DND-41 (cell line): ENCODE results near the gene INTS6L.

Experiments used
- ATAC-seq: fragments of 200-7000 bp; cut with Tn5 transposase; 3 replicates; pipeline ENCODE4 v1.9.1; 2021; ENCODE audit warnings: low read depth; ENCODE audit not compliant: insufficient read depth
- DNase-seq: peaks from one replicate; pipeline ENCODE4 v3.0.0-alpha.2; 2020
- H2AFZ ChIP-seq: 2 replicates; pipeline ENCODE4 v1.6.0; 2012; ENCODE audit warnings: low read depth, low read length
- H3K27ac ChIP-seq: 2 replicates; pipeline ENCODE4 v1.5.1; 2012; ENCODE audit warnings: low read length, inconsistent platforms
- H3K27me3 ChIP-seq: fragments of 200-600 bp; sonication (generic); 2 replicates; pipeline ENCODE4 v1.6.0; 2012; ENCODE audit warnings: low read length, mild to moderate bottlenecking, inconsistent platforms; ENCODE audit not compliant: insufficient read depth, poor library complexity
- H3K36me3 ChIP-seq: 2 replicates; pipeline ENCODE4 v1.5.1; 2012; ENCODE audit warnings: low read length, inconsistent platforms; ENCODE audit not compliant: insufficient read depth
- H3K4me1 ChIP-seq: 2 replicates; pipeline ENCODE4 v1.5.1; 2012; ENCODE audit warnings: mild to moderate bottlenecking, low read length; ENCODE audit not compliant: insufficient read depth
- H3K4me2 ChIP-seq: 2 replicates; pipeline ENCODE4 v1.6.0; 2012; ENCODE audit warnings: mild to moderate bottlenecking, moderate library complexity, low read length, inconsistent platforms; ENCODE audit not compliant: insufficient read depth
- H3K4me3 ChIP-seq, 2 experiments: fragments of 200-600 bp in 1 of 2; shearing (Covaris generic) in 1 of 2; 2 replicates each; pipeline ENCODE4 v1.5.1; 2012 to 2016; ENCODE audit warnings: inconsistent platforms in 2 of 2, low read length in 2 of 2, mild to moderate bottlenecking in 2 of 2, low read depth in 1 of 2, moderate library complexity in 1 of 2
- H3K79me2 ChIP-seq: 2 replicates; pipeline ENCODE4 v1.6.0; 2012; ENCODE audit warnings: low read length, inconsistent platforms; ENCODE audit not compliant: insufficient read depth
- H3K9ac ChIP-seq: 2 replicates; pipeline ENCODE4 v1.6.0; 2012; ENCODE audit warnings: low read depth, mild to moderate bottlenecking, inconsistent platforms, low read length, moderate library complexity
- H3K9me3 ChIP-seq: 2 replicates; pipeline ENCODE4 v1.5.1; 2012; ENCODE audit warnings: low read length, moderate library complexity, mild to moderate bottlenecking, inconsistent platforms; ENCODE audit not compliant: insufficient read depth, severe bottlenecking
- H4K20me1 ChIP-seq: 2 replicates; pipeline ENCODE4 v1.6.0; 2012; ENCODE audit warnings: low read length; ENCODE audit not compliant: insufficient read depth
- CTCF ChIP-seq: IDR thresholded peaks from 2 replicates; pipeline ENCODE4 v1.5.1; 2012; ENCODE audit warnings: borderline replicate concordance, low read length, moderate library complexity, mild to moderate bottlenecking; ENCODE audit not compliant: poor library complexity, severe bottlenecking; ENCODE audit errors: extremely low read depth
- EZH2 ChIP-seq: IDR thresholded peaks from 3 replicates; pipeline ENCODE4 v1.6.1; 2012; ENCODE audit warnings: borderline replicate concordance, low read depth, mild to moderate bottlenecking, moderate library complexity, low read length, inconsistent platforms; ENCODE audit not compliant: severe bottlenecking

INTS6L gene

DNA sequence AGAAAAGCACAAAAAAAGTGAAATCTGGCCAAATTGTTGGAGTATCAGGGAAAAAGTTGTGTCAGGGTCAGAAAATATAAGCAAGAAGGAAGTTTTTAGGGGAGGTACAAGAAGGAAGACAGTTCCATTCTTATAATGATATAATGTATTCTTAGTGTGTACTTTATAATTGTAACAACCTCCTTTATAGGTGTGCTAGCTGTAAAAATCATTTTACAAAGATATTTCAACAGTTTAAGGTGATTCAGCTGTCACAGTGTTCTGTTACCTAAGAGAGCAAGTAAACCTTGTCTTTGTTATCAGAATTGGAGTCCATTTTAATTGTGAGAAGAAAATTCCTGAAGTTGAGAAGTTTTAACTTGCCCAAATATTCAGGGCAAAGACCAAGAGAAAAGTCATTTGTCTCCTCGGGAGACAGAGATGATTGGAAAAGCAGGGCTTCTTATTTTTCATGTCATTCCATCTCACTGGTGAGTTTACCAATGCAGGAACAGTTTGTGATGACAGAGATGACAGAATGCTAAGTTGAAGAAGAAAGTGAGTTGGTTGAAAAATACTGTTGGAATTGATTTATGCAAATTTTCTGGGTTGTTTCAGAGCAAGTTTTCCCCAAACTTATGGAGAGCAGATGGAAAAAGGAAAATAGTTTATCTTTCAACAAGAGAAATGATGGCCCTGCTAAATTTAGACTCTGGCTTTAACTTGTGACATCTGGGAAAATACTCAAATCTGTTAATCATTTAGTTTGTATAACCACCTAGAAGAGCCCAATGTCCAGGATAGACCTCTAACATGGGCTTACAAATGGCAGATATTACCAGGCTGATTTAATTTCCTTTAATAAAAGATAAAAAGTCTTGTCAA is 14.8 kb downstream of the INTS6L start:
- Histone ChIP-seq H3K9ac (no peak overlapping the region), H3K9me3 (no peaks in the 10 kb centered on the region), H3K4me1 (no peaks in the 10 kb centered on the region), H3K27ac (no peak overlapping the region), H3K4me3 (no peak overlapping the region), H4K20me1 (no peaks in the 10 kb centered on the region), H2AFZ (no peak overlapping the region), H3K4me2 (no peak overlapping the region), H3K79me2 (no peaks in the 10 kb centered on the region; the same call in 1 of the 2 replicates), H3K27me3 (no peaks in the 10 kb centered on the region), H3K36me3 (no peaks in the 10 kb centered on the region)
- no peak for DNase-seq
- ATAC-seq: no peak
- no peak for TF ChIP-seq EZH2
- TF ChIP-seq CTCF: no peak

DNA sequence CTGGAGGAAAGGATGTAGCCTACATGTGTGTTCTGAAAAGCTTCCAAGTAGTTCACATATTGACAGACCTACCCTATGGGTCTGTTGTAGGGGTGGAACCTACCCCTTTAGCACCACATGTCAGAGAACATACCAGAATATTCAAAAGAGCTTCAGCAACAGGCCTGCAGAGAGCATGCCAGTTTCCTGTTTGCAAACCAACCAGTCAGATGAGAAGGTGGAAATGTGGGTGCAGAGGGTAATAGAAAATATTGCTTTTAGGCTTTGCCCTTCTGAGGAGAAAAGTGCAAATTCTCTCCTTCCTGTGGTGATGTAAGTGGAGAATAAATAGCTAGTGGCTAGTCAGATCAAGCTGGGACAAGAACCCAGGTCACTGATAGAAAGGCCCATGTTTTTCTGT is 16.4 kb downstream of the INTS6L start:
- Histone ChIP-seq H3K4me2 (no peak overlapping the region), H4K20me1 (no peaks in the 10 kb centered on the region), H3K79me2 (no peaks in the 10 kb centered on the region; the same call in 1 of the 2 replicates), H3K4me1 (no peaks in the 10 kb centered on the region), H3K4me3 (no peak overlapping the region), H3K36me3 (no peaks in the 10 kb centered on the region), H3K27me3 (no peaks in the 10 kb centered on the region), H3K9me3 (no peaks in the 10 kb centered on the region), H3K9ac (no peak overlapping the region), H2AFZ (no peak overlapping the region), H3K27ac (no peak overlapping the region)
- DNase-seq: no peak
- TF ChIP-seq CTCF (no peak), EZH2 (no peak)
- ATAC-seq: peak; percentile 50; the same call in 2 of the 3 replicates

DNA sequence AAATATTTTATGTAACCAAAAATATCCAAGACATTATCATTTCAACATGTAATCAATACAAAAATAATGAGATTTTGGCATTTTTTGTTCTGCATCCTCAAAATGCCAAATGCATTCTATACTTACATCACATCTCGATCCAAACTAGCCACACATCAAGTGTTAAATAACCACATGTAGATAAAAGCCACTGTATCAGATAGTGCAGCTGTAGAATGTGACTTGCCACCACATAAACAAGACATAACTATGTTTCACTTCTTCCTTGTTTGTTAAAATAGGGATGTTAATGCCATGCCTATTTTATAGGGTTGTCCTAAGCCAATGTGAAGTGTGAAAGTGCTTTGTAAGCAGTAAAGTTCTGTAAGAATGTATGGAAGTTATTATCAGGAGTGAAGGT is 20.9 kb downstream of the INTS6L start:
- no peaks in the 10 kb centered on the region for H3K27me3 ChIP-seq
- H3K9ac ChIP-seq: no peak overlapping the region
- no peak for ATAC-seq
- H3K36me3 ChIP-seq: no peaks in the 10 kb centered on the region; the same call in 1 of the 2 replicates
- H4K20me1 ChIP-seq: no peaks in the 10 kb centered on the region
- TF ChIP-seq CTCF (no peak), EZH2 (no peak)
- no peak overlapping the region for H3K4me2 ChIP-seq
- H3K27ac ChIP-seq: no peak overlapping the region
- no peaks in the 10 kb centered on the region for H3K4me1 ChIP-seq
- H2AFZ ChIP-seq: no peak overlapping the region
- no peak overlapping the region for H3K4me3 ChIP-seq
- H3K79me2 ChIP-seq: no peaks in the 10 kb centered on the region; the same call in 1 of the 2 replicates
- no peak for DNase-seq
- no peaks in the 10 kb centered on the region for H3K9me3 ChIP-seq
